Stimulated activated naive CD8-positive, alpha-beta T cell treated with anti-CD3 and anti-CD28 coated beads, Interleukin-15, amount 100 ng/mL, for 72 hours (primary cell): ENCODE measurements around the gene GABRG3.

Experiments used
- ATAC-seq: fragments of 150-1000 bp; cut with Tn5 transposase; 2 replicates; pipeline ENCODE4 v1.10.0; 2021; ENCODE audit warnings: mild to moderate bottlenecking, moderate library complexity
- DNase-seq, 2 donors: peaks; one replicate each; pipeline ENCODE4 v3.0.0; 2021 to 2022
- H3K27ac Mint-ChIP-seq, 2 donors: one replicate each; pipeline ENCODE4 v1.8.0; 2022; ENCODE audit warnings: mild to moderate bottlenecking in 2 of 2, mixed read lengths in 2 of 2, moderate library complexity in 2 of 2
- H3K27me3 Mint-ChIP-seq: one replicate; pipeline ENCODE4 v1.8.0; 2022; ENCODE audit warnings: mixed read lengths
- H3K4me1 Mint-ChIP-seq: one replicate; pipeline ENCODE4 v1.8.0; 2022; ENCODE audit warnings: mild to moderate bottlenecking, mixed read lengths
- H3K4me3 Mint-ChIP-seq, 2 donors: one replicate each; pipeline ENCODE4 v1.8.0; 2022; ENCODE audit warnings: mild to moderate bottlenecking in 2 of 2, mixed read lengths in 2 of 2, moderate library complexity in 1 of 2
- H3K9me3 Mint-ChIP-seq, 2 donors: one replicate each; pipeline ENCODE4 v1.8.0; 2022; ENCODE audit warnings: mixed read lengths in 2 of 2

Gene GABRG3

DNA sequence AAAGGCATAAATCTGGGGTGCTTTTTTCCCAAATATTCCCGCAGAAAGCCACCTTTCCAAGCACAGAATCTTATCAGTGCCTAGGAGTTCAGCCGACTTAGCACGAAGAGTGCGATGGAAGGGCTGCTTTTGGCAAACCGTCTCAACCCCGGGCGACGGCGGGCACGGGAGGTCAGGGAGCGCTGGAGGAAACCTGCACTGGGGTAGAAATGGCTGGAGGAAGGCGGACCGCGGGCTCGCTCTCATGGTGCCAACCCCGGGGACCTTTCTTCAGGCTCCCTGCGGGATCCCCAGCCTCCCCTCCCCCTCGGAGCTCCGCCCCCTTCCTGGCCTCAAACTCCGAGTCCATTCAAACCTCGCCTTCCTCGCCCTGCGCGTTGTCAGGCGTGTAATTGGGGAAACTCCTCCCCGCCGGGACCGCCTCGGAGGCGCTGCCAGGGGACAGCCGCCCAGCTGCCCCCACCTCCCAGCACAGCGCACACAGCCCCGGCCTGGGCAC is at the start of gene GABRG3:
GABRG3 (plus strand) TSS at position 470 of the 499 bp plus-strand sequence.
- H3K4me3 Mint-ChIP-seq, result no peak within 1 kb of the TSS
- ATAC-seq, result no peak
- H3K27me3 Mint-ChIP-seq, result peaks cover 33% of the 10 kb centered on the region
- no peak within 1 kb of the TSS for H3K27ac Mint-ChIP-seq
- H3K4me1 Mint-ChIP-seq, result no peaks in the 10 kb centered on the region
- DNase-seq, result no peak
- peaks cover 0 to 7% of the 10 kb centered on the region in 2 donors for H3K9me3 Mint-ChIP-seq

DNA sequence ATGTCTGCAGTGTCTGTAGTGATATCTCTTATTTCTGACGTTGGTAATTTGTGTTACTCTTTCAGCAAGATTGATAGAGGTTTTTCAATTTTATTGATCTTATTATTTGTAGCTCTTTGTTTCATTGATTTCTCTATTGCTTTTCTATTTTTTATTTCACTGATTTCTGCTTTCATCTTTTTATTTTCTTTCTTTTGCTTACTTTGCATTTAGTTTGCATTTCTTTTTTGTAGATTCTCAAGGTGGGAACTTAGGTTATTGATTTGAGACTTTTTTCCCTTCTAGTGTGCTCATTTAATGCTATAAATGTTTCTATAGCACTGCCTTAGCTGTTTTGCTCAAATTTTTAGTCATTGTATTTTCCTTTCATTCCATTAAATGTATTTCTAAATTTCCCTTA is 49.5 kb upstream of the GABRG3 start:
- ATAC-seq (no peak), DNase-seq (no peak)
- Mint-ChIP-seq H3K27me3 (no peaks in the 10 kb centered on the region), H3K27ac (no peak overlapping the region), H3K4me1 (no peaks in the 10 kb centered on the region), H3K4me3 (no peak overlapping the region), H3K9me3 (peaks cover 0 to 9% of the 10 kb centered on the region in 2 donors)

DNA sequence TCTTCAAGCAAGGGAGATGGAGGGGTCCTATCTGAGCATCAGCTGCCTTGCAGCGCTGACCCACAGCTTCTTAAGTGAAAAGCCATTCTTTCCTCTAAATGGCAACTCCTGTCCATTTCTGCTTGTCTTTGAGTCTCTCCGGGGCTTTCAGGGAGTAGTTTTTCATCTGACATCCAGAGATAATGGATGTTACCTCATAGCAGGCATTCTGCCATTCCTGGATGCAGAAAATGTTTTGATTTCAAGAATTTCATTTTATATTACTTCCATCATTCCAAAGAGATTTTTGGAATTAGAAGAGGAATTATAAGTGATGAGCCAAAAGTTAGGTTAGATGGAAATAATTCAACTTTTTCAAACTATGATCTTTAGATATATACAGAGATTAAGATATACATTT is 44.9 kb upstream of the GABRG3 start:
- ATAC-seq (no peak), DNase-seq (no peak)
- H3K9me3 Mint-ChIP-seq, result peaks cover 7 to 8% of the 10 kb centered on the region in 2 donors
- H3K4me3 Mint-ChIP-seq, result no peak overlapping the region
- no peak overlapping the region for H3K27ac Mint-ChIP-seq
- H3K27me3 Mint-ChIP-seq, result no peaks in the 10 kb centered on the region
- H3K4me1 Mint-ChIP-seq, result no peaks in the 10 kb centered on the region

DNA sequence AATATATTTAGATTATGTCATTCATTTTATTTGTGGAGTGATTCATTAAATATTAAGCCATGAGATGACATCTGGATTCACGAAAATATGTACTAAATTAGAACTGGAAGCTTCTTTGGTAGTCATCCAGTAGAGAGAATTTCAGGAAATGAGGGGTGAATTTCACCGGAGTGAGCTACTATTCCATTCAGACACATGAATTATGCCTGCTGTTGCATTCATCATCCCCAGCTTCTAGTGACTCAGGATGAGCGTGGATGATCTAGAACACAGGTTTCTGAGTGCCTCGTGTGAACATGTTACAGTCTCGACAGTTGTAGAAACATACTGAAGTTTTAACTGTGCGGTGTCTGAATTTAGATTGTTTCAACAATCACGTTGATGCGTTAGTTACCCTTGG is 42.9 kb upstream of the GABRG3 start:
- Mint-ChIP-seq H3K9me3 (peaks cover 7 to 12% of the 10 kb centered on the region in 2 donors), H3K27ac (no peak overlapping the region), H3K4me1 (no peaks in the 10 kb centered on the region), H3K4me3 (no peak overlapping the region), H3K27me3 (no peaks in the 10 kb centered on the region)
- DNase-seq, result no peak
- no peak for ATAC-seq

DNA sequence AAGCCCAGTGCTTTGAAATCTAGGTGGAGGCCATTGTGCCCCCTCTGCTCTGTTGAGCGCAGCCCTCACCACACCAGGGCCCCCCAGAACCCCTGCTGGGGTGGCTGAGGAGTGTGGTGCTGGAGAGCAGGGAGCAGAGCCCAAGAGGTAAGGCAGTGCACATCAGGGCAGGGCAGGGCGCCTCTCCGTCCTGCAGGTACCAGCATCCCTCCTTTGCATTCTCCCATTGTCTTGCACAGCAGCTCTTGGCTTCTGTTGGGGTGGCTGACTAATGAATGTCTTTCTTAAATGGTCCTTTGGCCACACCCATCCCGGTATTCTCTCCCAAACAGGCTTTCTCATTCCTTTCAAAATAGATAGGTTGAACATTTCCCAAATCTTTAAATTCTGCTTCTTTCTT is 41.4 kb upstream of the GABRG3 start:
- H3K27ac Mint-ChIP-seq, result peak overlapping the region in 1 of 2 donors; percentile 68
- ATAC-seq (no peak), DNase-seq (no peak)
- H3K27me3 Mint-ChIP-seq, result no peaks in the 10 kb centered on the region
- H3K4me3 Mint-ChIP-seq, result peak overlapping the region in 1 of 2 donors; percentile 13
- no peaks in the 10 kb centered on the region for H3K4me1 Mint-ChIP-seq
- peaks cover 7 to 16% of the 10 kb centered on the region in 2 donors for H3K9me3 Mint-ChIP-seq

DNA sequence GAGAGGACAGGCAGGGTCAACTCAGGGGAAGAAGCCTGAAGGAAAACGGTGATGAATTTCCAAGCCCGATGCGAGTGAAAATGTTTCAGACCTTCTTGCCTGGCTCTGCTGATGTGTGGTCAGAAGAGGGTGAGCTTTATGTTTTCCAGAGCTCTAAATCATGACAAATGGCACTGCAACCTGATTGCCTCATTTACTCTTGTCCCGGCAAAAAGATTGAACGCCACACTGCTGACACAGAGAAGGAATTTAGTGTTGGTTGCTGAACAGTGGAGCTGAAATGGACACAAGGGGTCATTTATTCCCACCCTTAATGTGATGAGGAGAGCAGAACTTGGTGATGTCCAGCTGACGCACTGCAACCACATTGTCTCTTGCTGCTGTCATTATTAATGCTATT is 36.1 kb upstream of the GABRG3 start:
- peaks cover 13 to 24% of the 10 kb centered on the region in 2 donors for H3K9me3 Mint-ChIP-seq
- no peak overlapping the region for H3K4me3 Mint-ChIP-seq
- DNase-seq (no peak), ATAC-seq (no peak)
- H3K27me3 Mint-ChIP-seq, result no peaks in the 10 kb centered on the region
- no peak overlapping the region for H3K27ac Mint-ChIP-seq
- no peaks in the 10 kb centered on the region for H3K4me1 Mint-ChIP-seq

DNA sequence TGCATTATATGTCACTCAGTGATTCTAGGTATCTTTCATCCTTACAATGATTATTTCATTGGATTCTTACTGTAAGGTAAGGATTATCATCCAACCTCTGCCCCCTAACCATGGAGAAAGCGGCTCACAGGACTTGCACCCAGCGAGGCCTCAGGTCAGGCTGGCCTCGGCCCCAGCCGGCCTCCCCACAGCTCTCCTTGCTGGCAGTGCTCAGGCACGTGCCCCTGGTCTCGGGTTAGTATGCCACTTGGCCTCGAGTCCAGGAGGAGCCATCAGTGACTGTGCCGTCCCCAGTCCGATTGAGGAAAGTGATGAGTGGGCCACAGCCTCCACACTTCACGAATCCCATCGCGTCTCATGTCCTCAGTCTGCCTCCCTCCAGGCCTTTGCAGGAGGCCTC is 35.7 kb upstream of the GABRG3 start:
- DNase-seq (no peak), ATAC-seq (no peak)
- peaks cover 9 to 19% of the 10 kb centered on the region in 2 donors for H3K9me3 Mint-ChIP-seq
- H3K27me3 Mint-ChIP-seq, result no peaks in the 10 kb centered on the region
- no peaks in the 10 kb centered on the region for H3K4me1 Mint-ChIP-seq
- H3K4me3 Mint-ChIP-seq, result no peak overlapping the region
- H3K27ac Mint-ChIP-seq, result no peak overlapping the region

DNA sequence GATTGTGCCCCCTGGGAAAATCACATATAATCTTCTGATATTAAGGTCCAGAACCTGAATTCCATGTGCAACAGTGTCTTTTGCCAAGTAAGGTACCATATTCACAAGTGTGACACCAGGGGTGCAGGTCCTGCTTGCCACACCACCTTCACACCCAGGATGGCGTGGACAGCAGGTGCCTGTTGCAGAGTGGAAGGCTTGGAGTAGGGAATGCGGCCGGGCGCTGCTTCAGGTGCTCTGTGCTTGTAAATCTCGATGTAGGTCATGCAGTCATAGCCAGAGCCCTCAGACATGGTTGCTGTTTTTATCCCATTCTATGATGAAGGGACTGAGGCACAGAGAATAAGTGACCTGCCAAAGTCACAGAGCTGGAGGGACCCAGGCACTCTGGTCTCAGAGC is 34.5 kb upstream of the GABRG3 start:
- Mint-ChIP-seq H3K27me3 (no peaks in the 10 kb centered on the region), H3K4me1 (no peaks in the 10 kb centered on the region), H3K9me3 (peaks cover 6 to 16% of the 10 kb centered on the region in 2 donors), H3K4me3 (no peak overlapping the region), H3K27ac (no peak overlapping the region)
- DNase-seq (no peak), ATAC-seq (no peak)

DNA sequence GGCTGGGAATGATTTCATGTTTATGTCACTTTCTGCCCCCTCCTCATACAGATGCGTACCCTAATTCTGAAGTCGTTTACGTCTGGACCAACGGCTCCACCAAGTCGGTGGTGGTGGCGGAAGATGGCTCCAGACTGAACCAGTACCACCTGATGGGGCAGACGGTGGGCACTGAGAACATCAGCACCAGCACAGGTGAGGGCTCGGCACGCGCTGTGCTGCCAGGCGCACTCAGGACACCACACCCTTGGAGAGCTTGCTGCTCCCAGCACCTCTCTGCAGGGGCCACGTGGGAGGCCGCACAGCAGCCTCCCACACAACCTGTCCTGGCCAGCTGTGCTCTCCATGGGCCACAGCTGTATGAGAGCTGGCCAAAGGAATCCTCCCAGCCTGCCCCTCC is 33.8 kb upstream of the GABRG3 start:
- Mint-ChIP-seq H3K4me1 (no peaks in the 10 kb centered on the region), H3K9me3 (peaks cover 6 to 16% of the 10 kb centered on the region in 2 donors), H3K27me3 (no peaks in the 10 kb centered on the region), H3K4me3 (no peak overlapping the region), H3K27ac (no peak overlapping the region)
- no peak for DNase-seq
- no peak for ATAC-seq

DNA sequence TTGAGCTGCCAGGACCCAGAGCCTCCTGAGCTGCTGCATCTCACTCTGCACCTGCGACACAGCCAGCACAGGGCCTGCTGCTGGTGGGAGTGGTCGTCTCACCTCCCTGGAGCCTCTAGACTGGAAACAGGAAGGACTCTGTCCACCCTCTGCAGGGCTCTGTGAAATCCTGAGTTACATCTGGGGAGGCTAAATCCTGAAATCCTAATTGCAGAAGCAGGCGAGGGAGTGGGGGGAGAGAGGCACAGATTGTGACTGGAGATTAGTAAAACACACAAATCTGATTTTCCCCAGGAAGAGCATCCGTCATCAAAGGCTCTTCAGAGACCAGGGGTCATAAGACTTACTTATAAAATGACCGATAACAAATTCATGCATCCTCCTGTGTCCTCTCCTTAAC is 31.6 kb upstream of the GABRG3 start:
- ATAC-seq (no peak), DNase-seq (no peak)
- Mint-ChIP-seq H3K27ac (no peak overlapping the region), H3K27me3 (no peaks in the 10 kb centered on the region), H3K4me3 (no peak overlapping the region), H3K9me3 (peaks cover 8 to 11% of the 10 kb centered on the region in 2 donors), H3K4me1 (no peaks in the 10 kb centered on the region)

DNA sequence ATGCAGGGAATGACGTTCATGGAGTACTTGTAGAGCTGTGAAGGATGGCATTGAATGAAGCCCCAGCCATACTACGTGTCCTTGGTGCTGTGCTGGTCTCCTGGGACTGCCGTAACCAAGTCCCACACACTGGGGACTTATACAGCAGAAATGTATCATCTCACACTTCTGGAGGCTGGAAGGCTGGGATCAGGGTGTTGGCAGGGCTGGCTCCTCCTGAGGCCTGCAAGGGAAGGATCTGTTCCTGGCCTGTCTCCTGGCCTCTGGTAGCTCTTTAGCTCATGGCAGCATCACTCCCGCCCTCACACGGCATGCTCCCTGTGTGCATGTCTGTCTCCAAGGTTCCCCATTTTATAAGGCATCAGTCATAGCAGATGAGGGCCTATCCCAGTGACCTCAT is 29.5 kb upstream of the GABRG3 start:
- H3K27ac Mint-ChIP-seq, result no peak overlapping the region
- DNase-seq (no peak), ATAC-seq (no peak)
- no peak overlapping the region for H3K4me3 Mint-ChIP-seq
- H3K9me3 Mint-ChIP-seq, result peaks cover 6 to 7% of the 10 kb centered on the region in 2 donors
- H3K4me1 Mint-ChIP-seq, result no peaks in the 10 kb centered on the region
- no peaks in the 10 kb centered on the region for H3K27me3 Mint-ChIP-seq

DNA sequence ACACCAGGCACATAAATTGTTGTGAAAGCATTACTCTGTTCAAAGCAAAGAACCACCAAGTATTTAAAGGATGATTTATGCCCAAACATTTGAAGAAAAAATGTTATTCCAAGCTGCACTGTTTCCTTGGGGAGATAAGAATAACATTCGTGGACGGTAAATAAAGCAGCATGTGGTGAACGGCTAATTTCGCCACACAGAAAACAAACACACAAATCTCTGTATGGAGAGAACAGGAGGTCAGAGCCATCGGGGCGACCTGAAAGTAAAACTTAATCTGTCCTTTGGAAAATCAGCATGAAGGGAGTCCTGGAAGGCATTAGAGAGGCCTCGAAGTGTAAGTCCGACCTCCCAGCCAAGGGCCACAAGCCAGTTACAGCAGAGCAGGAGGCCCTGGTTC is 27.1 kb upstream of the GABRG3 start:
- Mint-ChIP-seq H3K9me3 (peaks cover 6 to 7% of the 10 kb centered on the region in 2 donors), H3K4me1 (no peaks in the 10 kb centered on the region), H3K27me3 (no peaks in the 10 kb centered on the region), H3K4me3 (no peak overlapping the region), H3K27ac (no peak overlapping the region)
- DNase-seq (no peak), ATAC-seq (no peak)

DNA sequence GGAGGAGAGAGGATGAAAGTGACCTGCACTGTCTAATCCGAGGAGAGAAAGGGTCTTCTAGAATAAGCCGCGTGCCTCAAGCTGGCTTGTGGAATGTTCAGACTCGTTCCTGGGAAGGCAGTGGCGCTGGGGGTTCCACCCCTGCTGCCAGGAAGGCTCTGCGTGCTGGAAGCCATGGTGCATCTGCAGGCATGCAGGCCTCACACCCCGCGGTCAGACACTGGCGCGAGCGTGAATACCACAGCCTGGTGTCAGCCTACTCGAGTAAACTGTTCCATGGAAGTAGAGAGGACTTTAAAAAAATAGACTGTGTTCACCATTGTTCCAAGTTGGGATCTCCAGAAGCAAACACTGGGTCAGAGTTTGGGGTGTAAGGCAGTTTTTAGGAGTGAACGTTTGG is 25.9 kb upstream of the GABRG3 start:
- no peak for ATAC-seq
- Mint-ChIP-seq H3K27me3 (no peaks in the 10 kb centered on the region), H3K9me3 (peaks cover 6 to 7% of the 10 kb centered on the region in 2 donors), H3K4me1 (no peaks in the 10 kb centered on the region), H3K4me3 (no peak overlapping the region), H3K27ac (no peak overlapping the region)
- no peak for DNase-seq

DNA sequence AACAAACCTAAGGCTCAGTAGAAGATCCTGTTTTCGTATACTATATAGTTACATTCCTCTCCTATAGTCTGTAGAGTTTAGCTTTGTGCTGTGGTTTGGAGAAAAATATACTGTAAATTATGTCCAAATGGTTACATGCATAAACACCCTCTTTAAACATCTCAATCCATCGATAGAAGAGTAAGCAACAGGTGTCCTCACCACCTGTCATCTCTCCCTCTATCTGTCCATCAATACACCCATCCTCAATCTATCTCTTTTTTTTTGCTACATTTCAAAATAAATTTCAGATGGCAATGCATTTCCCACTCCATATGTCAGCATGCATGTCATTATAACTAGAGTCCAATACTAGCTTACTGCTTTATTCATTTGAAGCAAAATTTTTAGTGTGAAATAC is 21.0 kb upstream of the GABRG3 start:
- no peak for DNase-seq

DNA sequence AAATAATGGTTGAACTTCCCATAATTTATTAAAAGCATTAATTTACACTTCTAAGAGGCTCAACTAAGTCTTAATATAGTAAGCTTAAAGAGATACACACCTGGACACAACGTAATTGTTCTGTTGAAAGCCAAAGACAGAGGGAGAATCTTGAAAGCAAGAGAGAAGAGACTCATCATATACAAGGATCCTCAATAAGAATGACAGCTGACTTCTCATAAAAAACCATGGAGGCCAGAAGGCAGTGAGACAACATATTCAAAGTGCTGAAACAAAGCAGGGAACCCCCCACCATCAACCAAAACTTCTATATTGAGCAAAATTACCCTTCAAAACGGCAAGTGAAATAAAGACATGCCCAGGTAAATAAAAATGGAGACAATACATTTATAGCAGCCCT is 16.6 kb upstream of the GABRG3 start:
- H3K27me3 Mint-ChIP-seq, result no peaks in the 10 kb centered on the region

More for the DNA sequence above, 21.0 kb upstream of the GABRG3 start:
- Mint-ChIP-seq H3K4me3 (no peak overlapping the region), H3K9me3 (peaks cover 0 to 9% of the 10 kb centered on the region in 2 donors), H3K4me1 (no peaks in the 10 kb centered on the region), H3K27ac (no peak overlapping the region), H3K27me3 (no peaks in the 10 kb centered on the region)
- no peak for ATAC-seq

DNA sequence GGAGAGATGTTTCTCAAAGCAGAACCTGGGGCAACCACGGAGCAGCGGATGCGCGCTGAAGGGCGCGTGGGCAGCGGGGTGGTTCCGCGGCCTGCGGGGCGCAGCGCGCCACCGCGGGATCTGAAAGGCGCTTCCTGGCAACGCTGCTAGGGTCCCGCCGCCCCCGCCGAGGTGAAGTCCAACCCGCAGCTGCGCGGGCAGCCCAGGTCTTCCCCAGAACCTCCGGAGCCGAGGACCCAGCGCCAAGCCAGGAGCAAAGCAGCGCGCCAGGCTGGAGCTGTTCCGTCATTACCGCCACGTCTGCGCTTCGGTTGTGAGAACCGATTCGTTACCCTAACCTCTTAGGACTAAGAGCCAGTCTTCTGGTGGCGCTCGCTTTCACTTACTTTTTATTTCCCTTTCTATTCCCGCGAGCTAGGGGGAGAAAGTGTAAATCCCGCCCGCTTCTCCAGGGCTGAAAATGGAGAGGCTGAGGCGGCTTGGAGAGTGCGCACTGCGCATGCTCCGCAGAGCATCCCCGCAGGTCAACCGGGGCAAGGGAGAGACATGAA is 3.2 kb upstream of the GABRG3 start:
- DNase-seq (no peak), ATAC-seq (no peak)
- Mint-ChIP-seq H3K9me3 (peaks cover 0 to 7% of the 10 kb centered on the region in 2 donors), H3K27ac (no peak overlapping the region), H3K4me3 (no peak overlapping the region), H3K27me3 (peaks cover 32% of the 10 kb centered on the region), H3K4me1 (no peaks in the 10 kb centered on the region)

More for the DNA sequence above, 16.6 kb upstream of the GABRG3 start:
- H3K4me1 Mint-ChIP-seq, result no peaks in the 10 kb centered on the region
- H3K4me3 Mint-ChIP-seq, result no peak overlapping the region
- H3K9me3 Mint-ChIP-seq, result peaks cover 0 to 9% of the 10 kb centered on the region in 2 donors
- no peak for DNase-seq
- H3K27ac Mint-ChIP-seq, result no peak overlapping the region
- ATAC-seq, result no peak

DNA sequence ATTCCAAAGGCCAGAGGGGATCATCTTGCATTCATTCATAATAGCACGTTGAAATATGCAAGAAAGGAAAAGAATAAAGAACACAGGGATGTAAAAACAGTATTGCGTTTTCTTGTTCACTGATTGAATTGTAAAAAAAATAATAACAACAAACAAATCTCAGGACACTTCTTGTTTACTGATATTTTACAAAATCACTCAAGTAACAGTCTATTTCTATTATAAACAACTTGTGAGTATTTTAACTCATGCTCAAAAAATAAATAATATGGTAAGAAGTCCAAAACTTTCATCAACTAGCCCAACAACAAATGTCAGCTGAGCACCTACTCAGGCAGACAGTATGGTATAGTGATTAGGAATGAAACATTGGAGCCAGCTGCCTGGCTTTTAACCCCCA is 2.2 kb upstream of the GABRG3 start:
- Mint-ChIP-seq H3K9me3 (peaks cover 0 to 7% of the 10 kb centered on the region in 2 donors), H3K4me3 (no peak overlapping the region), H3K4me1 (no peaks in the 10 kb centered on the region), H3K27me3 (peaks cover 33% of the 10 kb centered on the region), H3K27ac (no peak overlapping the region)
- ATAC-seq (no peak), DNase-seq (no peak)
